ENCODE data around the gene ESAM. TPM values are rescaled to one million over a fixed set of nuclear protein-coding genes. Genes with fewer than 3 reads are reported as not detected.

Gene ESAM
- total RNA-seq, 2 donors from 2014 or later, result 54.2 to 116 TPM

GRCh38 chr11:124769806-124770774 lies 8.0 kb upstream of the ESAM start:
- Histone ChIP-seq H3K4me1 (ENCODE audit: control insufficient read depth in 1 of 2, low read depth in 2 of 2) (no peaks in the 10 kb centered on the region), H3K27ac (peak overlapping the region in 1 of 2 donors; percentile 10), H3K4me3 (no peak overlapping the region), H3K27me3 (replicated peaks; ENCODE audit: insufficient read depth) (no peaks in the 10 kb centered on the region), H3K9me3 (no peaks in the 10 kb centered on the region), H3K36me3 (peaks cover 5% of the 10 kb centered on the region)
- ATAC-seq (ENCODE audit: insufficient number of reproducible peaks, low FRiP score, low read depth) (peak; percentile 73), DNase-seq (ENCODE audit: low spot score) (no peak)
- TF ChIP-seq CTCF (IDR thresholded peaks at IDR 0.05), result no peak

GRCh38 chr11:124768914-124769313 lies 6.8 kb upstream of the ESAM start:
- Histone ChIP-seq H3K4me1 (ENCODE audit: control insufficient read depth in 1 of 2, low read depth in 2 of 2) (no peaks in the 10 kb centered on the region), H3K9me3 (no peaks in the 10 kb centered on the region), H3K27ac (no peak overlapping the region), H3K36me3 (peaks cover 5% of the 10 kb centered on the region), H3K27me3 (replicated peaks; ENCODE audit: insufficient read depth) (no peaks in the 10 kb centered on the region), H3K4me3 (no peak overlapping the region)
- no peak for TF ChIP-seq CTCF (IDR thresholded peaks at IDR 0.05)
- ATAC-seq (ENCODE audit: insufficient number of reproducible peaks, low FRiP score, low read depth) (no peak), DNase-seq (ENCODE audit: low spot score) (no peak)

- ATAC-seq (ENCODE audit: insufficient number of reproducible peaks, low FRiP score, low read depth) (no peak), DNase-seq (ENCODE audit: low spot score) (no peak)
- TF ChIP-seq CTCF (IDR thresholded peaks at IDR 0.05), result no peak
- Histone ChIP-seq H3K9me3 (no peaks in the 10 kb centered on the region), H3K36me3 (no peaks in the 10 kb centered on the region), H3K27ac (no peak overlapping the region), H3K4me1 (ENCODE audit: control insufficient read depth in 1 of 2, low read depth in 2 of 2) (peaks cover 0 to 21% of the 10 kb centered on the region in 2 donors), H3K27me3 (replicated peaks; ENCODE audit: insufficient read depth) (no peaks in the 10 kb centered on the region), H3K4me3 (no peak overlapping the region)
Observed at GRCh38 chr11:124766156-124766555, 4.1 kb upstream of the ESAM start.

GRCh38 chr11:124763156-124763947 lies 1.3 kb upstream of the ESAM start:
- peak overlapping the region; percentile 70 for H3K4me3 ChIP-seq
- peaks cover 7 to 45% of the 10 kb centered on the region in 2 donors for H3K4me1 ChIP-seq (ENCODE audit: control insufficient read depth in 1 of 2, low read depth in 2 of 2)
- DNase-seq (ENCODE audit: low spot score) (no peak), ATAC-seq (ENCODE audit: insufficient number of reproducible peaks, low FRiP score, low read depth) (no peak)
- H3K9me3 ChIP-seq, result no peaks in the 10 kb centered on the region
- no peaks in the 10 kb centered on the region for H3K36me3 ChIP-seq
- TF ChIP-seq CTCF (IDR thresholded peaks at IDR 0.05), result peak; percentile 69
- no peaks in the 10 kb centered on the region for H3K27me3 ChIP-seq (replicated peaks; ENCODE audit: insufficient read depth)
- peak overlapping the region; percentile 61 to 83 for H3K27ac ChIP-seq

- H3K27me3 ChIP-seq (replicated peaks; ENCODE audit: insufficient read depth), result no peaks in the 10 kb centered on the region
- H3K4me1 ChIP-seq (ENCODE audit: control insufficient read depth in 1 of 2, low read depth in 2 of 2), result peaks cover 11 to 51% of the 10 kb centered on the region in 2 donors
- TF ChIP-seq CTCF (IDR thresholded peaks at IDR 0.05), result no peak
- H3K4me3 ChIP-seq, result peak overlapping the region; percentile 70
- no peaks in the 10 kb centered on the region for H3K9me3 ChIP-seq
- ATAC-seq (ENCODE audit: insufficient number of reproducible peaks, low FRiP score, low read depth) (no peak), DNase-seq (ENCODE audit: low spot score) (no peak)
- H3K27ac ChIP-seq, result peak overlapping the region; percentile 36 to 83
- H3K36me3 ChIP-seq, result no peaks in the 10 kb centered on the region
Observed at GRCh38 chr11:124762624-124763155, 600 bp upstream of the ESAM start.
